ENCODE measurements around the gene NISCH. TPM values are rescaled to one million over a fixed set of nuclear protein-coding genes. Genes with fewer than 3 reads are reported as not detected.

The NISCH gene
- total RNA-seq, 1 experiment from 2014 or later, result 72.8 TPM

DNA sequence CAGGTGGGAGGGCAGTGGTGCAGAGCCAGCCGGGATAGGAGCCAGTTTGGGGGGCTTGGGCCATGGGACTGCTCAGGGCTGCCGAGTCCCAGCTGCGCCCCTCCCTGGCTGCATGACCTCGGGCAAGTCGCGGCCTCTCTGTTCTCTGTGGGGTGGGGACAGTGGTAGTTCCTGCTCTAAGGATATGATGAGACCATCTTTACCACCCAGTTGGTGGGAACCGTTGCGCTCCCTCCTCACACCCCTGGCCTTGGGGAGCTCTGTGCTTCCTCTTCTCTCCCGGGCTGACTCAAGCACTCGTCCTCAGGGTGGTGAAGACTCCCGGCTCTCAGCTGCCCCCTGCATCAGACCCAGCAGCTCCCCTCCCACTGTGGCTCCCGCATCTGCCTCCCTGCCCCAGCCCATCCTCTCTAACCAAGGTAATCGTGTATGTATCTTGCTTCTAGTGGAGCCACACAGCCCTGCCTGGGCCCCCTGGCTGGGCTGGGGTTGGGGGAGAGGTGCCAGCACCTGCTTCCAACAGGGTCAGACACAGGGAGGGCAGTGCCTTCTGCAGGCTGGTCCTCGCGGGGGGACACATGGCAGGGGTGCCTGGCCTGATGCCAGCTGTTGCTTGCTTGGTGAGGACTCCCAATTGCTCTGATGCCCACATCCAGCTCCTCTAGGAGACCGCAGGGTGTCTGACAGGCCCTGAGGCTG lies 24.6 kb downstream of the NISCH start:
- no peaks in the 10 kb centered on the region for H3K79me2 ChIP-seq (ENCODE audit: insufficient read depth, low read length)
- no peak overlapping the region for H3K9ac ChIP-seq (ENCODE audit: low read length)
- no peaks in the 10 kb centered on the region for H3K9me3 ChIP-seq (ENCODE audit: control insufficient read depth in 1 of 2, insufficient read depth in 1 of 2, low read depth in 1 of 2, low read length in 2 of 2)
- H4K20me1 ChIP-seq (ENCODE audit: insufficient read depth), result no peaks in the 10 kb centered on the region
- no peak for TF ChIP-seq ZNF274 (IDR thresholded peaks at IDR 0.05; ENCODE audit: low read depth, low read length)
- no peak for TF ChIP-seq EGR1 (IDR thresholded peaks at IDR 0.05; ENCODE audit: low read depth)
- TF ChIP-seq SP1 (IDR thresholded peaks at IDR 0.05; ENCODE audit: low read depth), result no peak
- TF ChIP-seq CTCF (IDR thresholded peaks at IDR 0.05 in 2 of 3, conservative IDR thresholded peaks at IDR 0.05 in 1 of 3; ENCODE audit: borderline replicate concordance in 1 of 3, insufficient read depth in 1 of 3, low read depth in 2 of 3, low read length in 2 of 3), result no peak
- no peak for TF ChIP-seq ELF1 (IDR thresholded peaks at IDR 0.05; ENCODE audit: borderline replicate concordance, low read depth)
- TF ChIP-seq FOSL1 (IDR thresholded peaks at IDR 0.05; ENCODE audit: low read depth), result no peak
- no peak for TF ChIP-seq RAD21 (IDR thresholded peaks at IDR 0.05; ENCODE audit: low read depth)
- TF ChIP-seq, protein P1, sequence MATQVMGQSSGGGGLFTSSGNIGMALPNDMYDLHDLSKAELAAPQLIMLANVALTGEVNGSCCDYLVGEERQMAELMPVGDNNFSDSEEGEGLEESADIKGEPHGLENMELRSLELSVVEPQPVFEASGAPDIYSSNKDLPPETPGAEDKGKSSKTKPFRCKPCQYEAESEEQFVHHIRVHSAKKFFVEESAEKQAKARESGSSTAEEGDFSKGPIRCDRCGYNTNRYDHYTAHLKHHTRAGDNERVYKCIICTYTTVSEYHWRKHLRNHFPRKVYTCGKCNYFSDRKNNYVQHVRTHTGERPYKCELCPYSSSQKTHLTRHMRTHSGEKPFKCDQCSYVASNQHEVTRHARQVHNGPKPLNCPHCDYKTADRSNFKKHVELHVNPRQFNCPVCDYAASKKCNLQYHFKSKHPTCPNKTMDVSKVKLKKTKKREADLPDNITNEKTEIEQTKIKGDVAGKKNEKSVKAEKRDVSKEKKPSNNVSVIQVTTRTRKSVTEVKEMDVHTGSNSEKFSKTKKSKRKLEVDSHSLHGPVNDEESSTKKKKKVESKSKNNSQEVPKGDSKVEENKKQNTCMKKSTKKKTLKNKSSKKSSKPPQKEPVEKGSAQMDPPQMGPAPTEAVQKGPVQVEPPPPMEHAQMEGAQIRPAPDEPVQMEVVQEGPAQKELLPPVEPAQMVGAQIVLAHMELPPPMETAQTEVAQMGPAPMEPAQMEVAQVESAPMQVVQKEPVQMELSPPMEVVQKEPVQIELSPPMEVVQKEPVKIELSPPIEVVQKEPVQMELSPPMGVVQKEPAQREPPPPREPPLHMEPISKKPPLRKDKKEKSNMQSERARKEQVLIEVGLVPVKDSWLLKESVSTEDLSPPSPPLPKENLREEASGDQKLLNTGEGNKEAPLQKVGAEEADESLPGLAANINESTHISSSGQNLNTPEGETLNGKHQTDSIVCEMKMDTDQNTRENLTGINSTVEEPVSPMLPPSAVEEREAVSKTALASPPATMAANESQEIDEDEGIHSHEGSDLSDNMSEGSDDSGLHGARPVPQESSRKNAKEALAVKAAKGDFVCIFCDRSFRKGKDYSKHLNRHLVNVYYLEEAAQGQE (IDR thresholded peaks at IDR 0.05; ENCODE audit: low read depth), result no peak
- no peak for TF ChIP-seq POLR2AphosphoS5 (IDR thresholded peaks at IDR 0.05; ENCODE audit: low read depth, low read length)
- no peak for TF ChIP-seq EZH2 (IDR thresholded peaks at IDR 0.05)
- no peak for TF ChIP-seq ZFX (IDR thresholded peaks at IDR 0.05)
- no peak for TF ChIP-seq ZBTB33 (IDR thresholded peaks at IDR 0.05; ENCODE audit: extremely low read depth, insufficient replicate concordance, low read length)
- TF ChIP-seq EZH2phosphoT487 (IDR thresholded peaks at IDR 0.05; ENCODE audit: borderline replicate concordance), result no peak
- TF ChIP-seq MAX (IDR thresholded peaks at IDR 0.05), result no peak
- TF ChIP-seq YY1 (IDR thresholded peaks at IDR 0.05; ENCODE audit: extremely low read depth, insufficient replicate concordance, low read depth, low read length), result no peak
- no peak for TF ChIP-seq CEBPB (IDR thresholded peaks at IDR 0.05; ENCODE audit: low read depth)
- TF ChIP-seq, protein P2, sequence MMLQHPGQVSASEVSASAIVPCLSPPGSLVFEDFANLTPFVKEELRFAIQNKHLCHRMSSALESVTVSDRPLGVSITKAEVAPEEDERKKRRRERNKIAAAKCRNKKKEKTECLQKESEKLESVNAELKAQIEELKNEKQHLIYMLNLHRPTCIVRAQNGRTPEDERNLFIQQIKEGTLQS (IDR thresholded peaks at IDR 0.05), result no peak
- ChIA-PET CTCF (no interaction called here), RAD21 (ENCODE audit: low non-redundant PET in 1 of 2, low total read pairs in 2 of 2, uncharacterized antibody in 2 of 2, unreplicated experiment in 2 of 2) (no interaction called here), POLR2A (no interaction called here)
- no peak overlapping the region for H3K4me3 ChIP-seq (replicated peaks in 1 of 2; ENCODE audit: low read depth in 1 of 2, low read length in 2 of 2)
- no peak overlapping the region for H3K4me2 ChIP-seq (ENCODE audit: low read length)
- H3K27me3 ChIP-seq (ENCODE audit: insufficient read depth, low read length), result no peaks in the 10 kb centered on the region
- no peaks in the 10 kb centered on the region for H3K4me1 ChIP-seq (ENCODE audit: control insufficient read depth in 1 of 2, insufficient read depth in 2 of 2, low read length in 2 of 2)
- H3K9me2 ChIP-seq (ENCODE audit: insufficient read depth), result no peaks in the 10 kb centered on the region
- ATAC-seq (no peak), DNase-seq (ENCODE audit: low read depth, low spot score) (no peak)
- peaks cover 37 to 43% of the 10 kb centered on the region in 2 experiments; a peak in 3 of 4 replicates for H3K36me3 ChIP-seq (ENCODE audit: control insufficient read depth in 1 of 2, insufficient read depth in 2 of 2, low read length in 2 of 2)
- no peak overlapping the region for H2AFZ ChIP-seq (ENCODE audit: low read depth, low read length, poor library complexity, severe bottlenecking)
- no peak overlapping the region for H3K27ac ChIP-seq (ENCODE audit: low read depth, low read length)
- BruUV-seq (replicated peaks), result no TSS peak
- intact Hi-C loops (cut with micrococcal nuclease), result loop anchor here (10.0 kb wide), 1 partner anchor 595 kb away; no protein-coding TSS in a partner anchor

Data from HCT116 (cell line).